Loucy (cell line): ENCODE results near the gene GSE1.

Experiments
- EZH2phosphoT487 ChIP-seq: fragments of 200-600 bp; IDR thresholded peaks from 2 replicates; pipeline ENCODE4 v1.6.1; 2018; ENCODE audit warnings: antibody characterized with exemption, mild to moderate bottlenecking, moderate library complexity, borderline replicate concordance
- TF ChIP-seq, protein P1 (sequence below): fragments of 200-600 bp; sonication (generic); conservative IDR thresholded peaks from 2 replicates; pipeline ENCODE4 v1.5.1; 2014; ENCODE audit warnings: mild to moderate bottlenecking, antibody characterized with exemption, low read length

DNA sequence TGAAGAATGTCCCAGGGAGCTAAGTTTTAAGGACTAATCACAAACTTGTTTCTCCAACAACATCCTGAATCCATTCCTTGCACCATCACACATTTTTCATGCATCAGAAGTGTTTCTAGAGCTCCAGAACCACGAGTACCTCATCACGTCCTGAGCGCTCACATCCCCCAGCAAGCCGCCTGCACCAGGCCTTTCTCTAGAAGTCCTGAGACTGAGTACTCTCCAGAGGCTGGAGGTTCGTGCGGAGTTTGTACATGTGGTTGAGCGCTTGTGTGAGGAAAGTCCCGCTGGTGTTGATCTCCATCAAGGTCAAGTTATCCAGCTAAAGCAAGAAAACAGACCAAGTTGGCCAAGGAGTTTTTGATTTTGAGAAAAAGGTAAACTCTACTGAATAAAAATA, 64.9 kb downstream of the GSE1 start:
- no peak for TF ChIP-seq EZH2phosphoT487
- TF ChIP-seq, protein P1, sequence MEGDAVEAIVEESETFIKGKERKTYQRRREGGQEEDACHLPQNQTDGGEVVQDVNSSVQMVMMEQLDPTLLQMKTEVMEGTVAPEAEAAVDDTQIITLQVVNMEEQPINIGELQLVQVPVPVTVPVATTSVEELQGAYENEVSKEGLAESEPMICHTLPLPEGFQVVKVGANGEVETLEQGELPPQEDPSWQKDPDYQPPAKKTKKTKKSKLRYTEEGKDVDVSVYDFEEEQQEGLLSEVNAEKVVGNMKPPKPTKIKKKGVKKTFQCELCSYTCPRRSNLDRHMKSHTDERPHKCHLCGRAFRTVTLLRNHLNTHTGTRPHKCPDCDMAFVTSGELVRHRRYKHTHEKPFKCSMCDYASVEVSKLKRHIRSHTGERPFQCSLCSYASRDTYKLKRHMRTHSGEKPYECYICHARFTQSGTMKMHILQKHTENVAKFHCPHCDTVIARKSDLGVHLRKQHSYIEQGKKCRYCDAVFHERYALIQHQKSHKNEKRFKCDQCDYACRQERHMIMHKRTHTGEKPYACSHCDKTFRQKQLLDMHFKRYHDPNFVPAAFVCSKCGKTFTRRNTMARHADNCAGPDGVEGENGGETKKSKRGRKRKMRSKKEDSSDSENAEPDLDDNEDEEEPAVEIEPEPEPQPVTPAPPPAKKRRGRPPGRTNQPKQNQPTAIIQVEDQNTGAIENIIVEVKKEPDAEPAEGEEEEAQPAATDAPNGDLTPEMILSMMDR, result no peak
